Stimulated activated naive B cell treated with anti-CD40 and anti-IgM and Interleukin-4, amounts not matched to agents 10 μg/mL and 1 μg/mL and 100 μg/mL, for 72 hours (primary cell): Measurements from ENCODE around the gene ZNF527.
A peak's percentile ranks its signal among the peaks of the same experiment; 100 is the strongest.
"Not testable (repeated sequence)": the region's sequence is repeated elsewhere in the genome, so short reads cannot be mapped to it uniquely, and the experiment has no call there.

Experiments
- ATAC-seq, 2 donors: fragments of 150-1000 bp; cut with Tn5 transposase; replicated peaks; 2 replicates each; pipeline ENCODE4 v1.10.0; 2021; ENCODE audit warnings: moderate library complexity in 1 of 2
- DNase-seq: peaks from one replicate; pipeline ENCODE4 v3.0.0; 2021
- H3K27ac Mint-ChIP-seq: one replicate; pipeline ENCODE4 v1.8.0; 2022; ENCODE audit warnings: mild to moderate bottlenecking, mixed read lengths
- H3K27me3 Mint-ChIP-seq, 2 donors: one replicate each; pipeline ENCODE4 v1.8.0; 2022; ENCODE audit warnings: mixed read lengths in 2 of 2
- H3K36me3 Mint-ChIP-seq, 2 donors: one replicate each; pipeline ENCODE4 v1.8.0; 2022; ENCODE audit warnings: mixed read lengths in 2 of 2, mild to moderate bottlenecking in 1 of 2
- H3K4me1 Mint-ChIP-seq, 2 donors: one replicate each; pipeline ENCODE4 v1.8.0; 2022; ENCODE audit warnings: mixed read lengths in 2 of 2, mild to moderate bottlenecking in 1 of 2
- H3K4me3 Mint-ChIP-seq, 2 donors: one replicate each; pipeline ENCODE4 v1.8.0; 2022; ENCODE audit warnings: mild to moderate bottlenecking in 2 of 2, mixed read lengths in 2 of 2, moderate library complexity in 1 of 2
- H3K9me3 Mint-ChIP-seq, 2 donors: one replicate each; pipeline ENCODE4 v1.8.0; 2022; ENCODE audit warnings: mixed read lengths in 2 of 2, mild to moderate bottlenecking in 1 of 2

The ZNF527 gene

DNA sequence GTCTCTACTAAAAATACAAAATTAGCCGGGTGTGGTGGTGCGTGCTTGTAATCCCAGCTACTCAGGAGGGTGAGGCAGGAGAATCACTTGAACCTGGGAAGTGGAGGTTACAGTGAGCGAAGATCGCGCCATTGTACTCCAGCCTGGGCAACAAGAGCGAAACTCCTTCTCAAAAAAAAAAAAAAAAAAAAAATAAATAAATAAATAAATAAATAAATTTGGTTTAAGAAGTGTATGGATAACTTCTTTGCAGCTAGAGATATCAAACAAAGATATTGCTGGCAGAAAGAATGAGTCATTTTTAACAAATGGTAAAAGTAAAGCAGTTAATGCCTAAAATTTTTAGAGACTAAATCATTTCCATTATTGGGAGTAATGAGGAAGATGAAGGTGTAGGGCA lies 20.5 kb downstream of the ZNF527 start:
- not testable (repeated sequence) for H3K4me1 Mint-ChIP-seq, H3K27me3 Mint-ChIP-seq, H3K27ac Mint-ChIP-seq, ATAC-seq, DNase-seq
- H3K36me3 Mint-ChIP-seq, result peaks cover 47 to 53% of the 10 kb centered on the region in 2 donors
- H3K9me3 Mint-ChIP-seq, result peaks cover 33 to 37% of the 10 kb centered on the region in 2 donors
- peak overlapping the region in 1 of 2 donors; percentile 55 for H3K4me3 Mint-ChIP-seq

DNA sequence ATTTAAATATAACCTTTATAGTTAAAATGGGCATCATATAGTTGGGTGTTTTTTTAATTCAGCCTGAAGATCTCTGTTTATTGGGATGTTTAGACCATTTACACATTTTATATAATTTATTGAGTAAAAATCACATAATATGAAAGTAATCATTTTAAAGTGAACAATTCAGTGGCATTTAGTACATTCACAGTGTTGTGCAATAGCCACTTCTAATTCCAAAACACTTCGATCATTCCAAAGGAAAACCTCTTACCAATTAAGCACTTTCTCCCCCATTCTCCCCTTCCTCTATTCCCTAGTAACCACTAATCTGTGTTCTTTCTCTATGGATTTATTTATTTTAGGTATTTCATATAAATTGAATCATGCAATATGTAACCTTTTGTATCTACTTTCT lies 30.2 kb downstream of the ZNF527 start:
- no peaks in the 10 kb centered on the region for H3K27me3 Mint-ChIP-seq
- peaks cover 19 to 20% of the 10 kb centered on the region in 2 donors for H3K36me3 Mint-ChIP-seq
- no peak overlapping the region for H3K4me3 Mint-ChIP-seq
- DNase-seq (no peak), ATAC-seq (no peak)
- no peaks in the 10 kb centered on the region for H3K4me1 Mint-ChIP-seq
- no peak overlapping the region for H3K27ac Mint-ChIP-seq
- peaks cover 31 to 53% of the 10 kb centered on the region in 2 donors for H3K9me3 Mint-ChIP-seq

DNA sequence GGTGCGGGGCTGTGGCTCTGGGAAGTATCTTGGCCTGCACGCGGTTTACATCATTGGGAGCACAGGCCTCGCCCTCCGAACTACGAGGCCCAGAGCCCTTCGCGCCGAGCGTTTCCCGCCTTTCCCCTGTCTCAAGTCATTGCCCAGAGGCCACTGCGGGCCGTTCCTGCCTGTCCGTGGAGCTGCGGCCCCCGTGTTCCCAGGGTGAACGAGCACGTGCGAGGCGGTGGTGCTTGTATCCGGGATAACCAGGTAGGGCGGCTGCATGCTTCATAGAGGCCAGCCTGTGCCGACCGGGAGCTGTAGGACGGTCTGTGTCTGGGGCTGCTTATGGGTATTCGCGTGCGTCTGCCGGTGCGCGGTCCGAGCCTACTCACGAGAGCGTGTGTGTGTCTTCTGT lies 32.5 kb downstream of the ZNF527 start:
- ATAC-seq, result no peak
- Mint-ChIP-seq H3K9me3 (peaks cover 27 to 53% of the 10 kb centered on the region in 2 donors), H3K4me1 (no peaks in the 10 kb centered on the region), H3K4me3 (peak overlapping the region in 1 of 2 donors; percentile 14), H3K36me3 (peaks cover 21 to 24% of the 10 kb centered on the region in 2 donors), H3K27ac (no peak overlapping the region), H3K27me3 (no peaks in the 10 kb centered on the region)
- no peak for DNase-seq

DNA sequence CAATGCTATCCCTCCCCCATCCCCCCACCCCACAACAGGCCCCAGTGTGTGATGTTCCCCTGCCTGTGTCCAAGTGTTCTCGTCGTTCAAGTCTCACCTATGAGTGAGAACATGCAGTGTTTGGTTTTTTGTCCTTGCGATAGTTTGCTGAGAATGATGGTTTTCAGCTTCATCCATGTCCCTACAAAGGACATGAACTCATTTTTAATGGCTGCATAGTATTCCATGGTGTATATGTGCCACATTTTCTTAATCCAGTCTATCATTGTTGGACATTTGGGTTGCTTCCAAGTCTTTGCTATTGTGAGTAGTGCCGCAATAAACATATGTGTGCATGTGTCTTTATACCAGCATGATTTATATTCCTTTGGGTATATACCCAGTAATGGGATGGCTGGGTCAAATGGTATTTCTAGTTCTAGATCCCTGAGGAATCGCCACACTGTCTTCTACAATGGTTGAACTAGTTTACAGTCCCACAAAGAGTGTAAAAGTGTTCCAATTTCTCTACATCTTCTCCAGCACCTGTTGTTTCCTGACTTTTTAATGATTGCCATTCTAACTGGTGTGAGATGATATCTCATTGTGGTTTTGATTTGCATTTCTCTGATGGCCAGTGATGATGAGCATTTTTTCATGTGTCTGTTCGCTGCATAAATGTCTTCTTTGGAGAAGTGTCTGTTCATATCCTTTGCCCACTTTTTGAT lies 35.4 kb downstream of the ZNF527 start:
- not testable (repeated sequence) for H3K4me1 Mint-ChIP-seq, ATAC-seq
- peaks cover 19 to 46% of the 10 kb centered on the region in 2 donors for H3K9me3 Mint-ChIP-seq

DNA sequence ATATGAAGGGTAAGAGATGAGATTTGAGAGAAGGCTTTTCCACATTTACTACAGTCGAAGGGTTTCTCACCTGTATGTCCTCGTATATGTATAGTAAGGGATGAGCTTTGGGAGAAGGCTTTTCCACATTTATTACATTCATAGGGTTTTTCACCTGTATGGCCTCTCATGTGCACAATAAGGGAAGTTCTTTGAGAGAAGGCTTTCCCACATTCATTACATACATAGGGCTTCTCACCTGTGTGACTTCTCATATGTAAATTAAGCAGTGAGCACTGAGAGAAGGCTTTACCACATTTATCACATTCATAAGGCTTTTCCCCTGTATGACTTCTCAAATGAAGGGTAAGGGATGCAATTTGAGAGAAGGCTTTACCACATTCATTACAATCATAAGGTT lies 41.8 kb downstream of the ZNF527 start:
- no peaks in the 10 kb centered on the region for H3K4me1 Mint-ChIP-seq
- ATAC-seq (no peak), DNase-seq (no peak)
- peaks cover 48 to 69% of the 10 kb centered on the region in 2 donors for H3K36me3 Mint-ChIP-seq
- no peaks in the 10 kb centered on the region for H3K27me3 Mint-ChIP-seq
- no peak overlapping the region for H3K27ac Mint-ChIP-seq
- H3K4me3 Mint-ChIP-seq, result no peak overlapping the region
- H3K9me3 Mint-ChIP-seq, result peaks cover 19 to 22% of the 10 kb centered on the region in 2 donors

More for the DNA sequence above, 35.4 kb downstream of the ZNF527 start:
- H3K36me3 Mint-ChIP-seq, result peaks cover 15 to 32% of the 10 kb centered on the region in 2 donors
- H3K4me3 Mint-ChIP-seq, DNase-seq, H3K27me3 Mint-ChIP-seq, H3K27ac Mint-ChIP-seq: not testable (repeated sequence)

DNA sequence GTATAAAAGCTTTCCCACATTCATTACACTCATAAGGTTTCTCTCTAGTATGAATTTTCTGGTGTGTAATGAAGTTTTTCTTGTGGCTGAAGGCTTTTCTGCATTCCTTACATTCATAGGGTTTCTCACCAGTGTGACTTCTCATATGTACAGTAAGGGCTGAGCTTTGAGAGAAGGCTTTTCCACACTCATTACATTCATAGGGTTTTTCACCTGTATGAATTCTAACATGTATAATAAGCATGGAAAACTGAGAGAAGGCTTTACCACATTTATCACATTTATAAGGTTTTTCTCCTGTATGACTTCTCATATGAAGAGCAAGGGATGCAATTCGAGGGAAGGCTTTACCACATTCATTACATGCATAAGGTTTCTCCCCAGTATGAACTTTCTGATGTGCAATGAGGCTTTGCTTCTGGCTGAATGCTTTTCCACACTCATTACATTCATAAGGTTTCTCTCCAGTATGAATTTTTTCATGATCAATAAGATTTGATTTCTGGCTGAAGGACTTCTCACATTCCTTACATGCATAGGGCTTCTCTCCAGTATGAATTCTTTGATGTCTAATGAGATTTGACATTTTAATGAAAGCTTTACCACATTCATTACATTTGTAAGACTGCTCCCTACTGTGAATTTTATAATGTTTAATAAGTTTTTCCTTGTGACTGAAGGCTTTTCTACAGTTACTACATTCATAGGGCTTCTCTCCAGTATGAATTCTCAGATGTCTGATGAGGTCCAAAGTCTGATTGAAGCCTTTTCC lies 42.6 kb downstream of the ZNF527 start:
- DNase-seq (no peak), ATAC-seq (no peak)
- Mint-ChIP-seq H3K27ac (no peak overlapping the region), H3K4me3 (no peak overlapping the region), H3K4me1 (no peaks in the 10 kb centered on the region), H3K27me3 (no peaks in the 10 kb centered on the region), H3K9me3 (peaks cover 21 to 26% of the 10 kb centered on the region in 2 donors), H3K36me3 (peaks cover 52 to 74% of the 10 kb centered on the region in 2 donors)
